Measurements from ENCODE around the gene CUX1.

- TF ChIP-seq CTCF (conservative IDR thresholded peaks at IDR 0.05 in 1 of 2, IDR thresholded peaks at IDR 0.05 in 1 of 2; ENCODE audit: low read depth in 1 of 2, low read length in 2 of 2) (no peak), EZH2 (IDR thresholded peaks at IDR 0.05; ENCODE audit: low read length, missing control alignments) (no peak)
These were observed 101.0 kb downstream of the CUX1 start for GRCh38 chr7:101918426-101918825.

Measured in fibroblast of lung (primary cell).